NOMO-1 treated with DMSO at 0.1 percent for 48 hours (cell line): Measurements from ENCODE around the gene NOPCHAP1.
A peak's percentile ranks its signal among the peaks of the same experiment; 100 is the strongest.
"Not testable (repeated sequence)": the region's sequence is repeated elsewhere in the genome, so short reads cannot be mapped to it uniquely, and the experiment has no call there.

ENCODE experiments used
- DNase-seq: peaks from one replicate; lab custom pipeline; 2025; ENCODE audit not compliant: unreplicated experiment; lab: John Stamatoyannopoulos, UW

NOPCHAP1 gene

GRCh38 chr12:104986022-104986941 lies at the start of gene NOPCHAP1:
Gene NOPCHAP1 (plus strand): TSS chr12:104986316. CDS start chr12:104986353, 37 bp downstream.
- peak; percentile 83 for DNase-seq

GRCh38 chr12:104938371-104938770 lies 47.7 kb upstream of the NOPCHAP1 start:
- DNase-seq: no peak

- DNase-seq: no peak
These were observed 47.0 kb upstream of the NOPCHAP1 start for GRCh38 chr12:104939089-104939488.

- DNase-seq: no peak
These were observed 44.7 kb upstream of the NOPCHAP1 start for GRCh38 chr12:104941454-104941853.

- no peak for DNase-seq
These were observed 44.0 kb upstream of the NOPCHAP1 start for GRCh38 chr12:104942075-104942474.

GRCh38 chr12:104943401-104943800 lies 42.7 kb upstream of the NOPCHAP1 start:
- DNase-seq: not testable (repeated sequence)

- DNase-seq: no peak
These were observed 41.9 kb upstream of the NOPCHAP1 start for GRCh38 chr12:104944252-104944651.

- DNase-seq: not testable (repeated sequence)
These were observed 37.4 kb upstream of the NOPCHAP1 start for GRCh38 chr12:104948716-104949115.

GRCh38 chr12:104951759-104952509 lies 34.2 kb upstream of the NOPCHAP1 start:
- DNase-seq: no peak

- DNase-seq: peak; percentile 5
These were observed 33.3 kb upstream of the NOPCHAP1 start for GRCh38 chr12:104952816-104953215.

GRCh38 chr12:104953323-104953722 lies 32.8 kb upstream of the NOPCHAP1 start:
- DNase-seq: no peak

GRCh38 chr12:104955703-104956102 lies 30.4 kb upstream of the NOPCHAP1 start:
- DNase-seq: no peak

GRCh38 chr12:104956870-104957718 lies 29.0 kb upstream of the NOPCHAP1 start:
- DNase-seq: no peak

GRCh38 chr12:104957719-104958000 lies 28.5 kb upstream of the NOPCHAP1 start:
- DNase-seq: no peak

- DNase-seq: peak; percentile 43
These were observed 27.9 kb upstream of the NOPCHAP1 start, which contains the start of gene SLC41A2 for GRCh38 chr12:104958001-104958804. Gene SLC41A2 (minus strand): TSS chr12:104958290. CDS start chr12:104928527, 29,763 bp downstream.

GRCh38 chr12:104958805-104959334 lies 27.2 kb upstream of the NOPCHAP1 start:
- DNase-seq: no peak

GRCh38 chr12:104959335-104959841 lies 26.7 kb upstream of the NOPCHAP1 start:
- DNase-seq: no peak

- DNase-seq: no peak
These were observed 25.7 kb upstream of the NOPCHAP1 start for GRCh38 chr12:104960464-104960863.

- no peak for DNase-seq
These were observed 22.4 kb upstream of the NOPCHAP1 start for GRCh38 chr12:104963757-104964156.
